Upper lobe of left lung (tissue), 6 donors: ENCODE measurements around the gene CPAMD8. TPM values are rescaled to one million over a fixed set of nuclear protein-coding genes. Genes with fewer than 3 reads are reported as not detected.
"Not testable (repeated sequence)": the region's sequence is repeated elsewhere in the genome, so short reads cannot be mapped to it uniquely, and the experiment has no call there.

Experiments
- ATAC-seq, 2 donors: fragments of 200-7000 bp; cut with Tn5 transposase; one replicate each; pipeline ENCODE4 v1.9.1; 2022; ENCODE audit warnings: mild to moderate bottlenecking in 2 of 2, moderate library complexity in 2 of 2; ENCODE audit not compliant: low FRiP score in 2 of 2
- DNase-seq, 2 donors: peaks; one replicate each; pipeline ENCODE4 v3.0.0-alpha.2; 2019 to 2020
- H3K27ac ChIP-seq, 4 donors: fragments of 200-600 bp; sonication (generic); one replicate each; pipeline ENCODE4 v1.5.1; 2016 to 2019
- H3K27me3 ChIP-seq, 4 donors: fragments of 200-600 bp; sonication (generic); one replicate each; pipeline ENCODE4 v1.5.1; 2017 to 2019
- H3K36me3 ChIP-seq, 4 donors: fragments of 200-600 bp; sonication (generic); one replicate each; pipeline ENCODE4 v1.5.1; 2016 to 2019
- H3K4me1 ChIP-seq, 4 donors: fragments of 200-600 bp; sonication (generic); one replicate each; pipeline ENCODE4 v1.5.1; 2018 to 2019
- H3K4me3 ChIP-seq, 4 donors: fragments of 200-600 bp; sonication (generic); one replicate each; pipeline ENCODE4 v1.5.1; 2017 to 2019; ENCODE audit warnings: mild to moderate bottlenecking in 2 of 4, moderate library complexity in 1 of 4
- H3K9me3 ChIP-seq, 4 donors: fragments of 200-600 bp; sonication (generic); one replicate each; pipeline ENCODE4 v1.5.1; 2018 to 2019
- EP300 ChIP-seq, 4 donors: sonication (generic); formaldehyde crosslinking; IDR thresholded peaks; one replicate each; pipeline ENCODE4 v1.5.1; 2017; ENCODE audit warnings: antibody characterized with exemption in 4 of 4, control low read depth in 2 of 4
- POLR2A ChIP-seq, 4 donors: fragments of 450-650 bp; IDR thresholded peaks; one replicate each; pipeline ENCODE4 v1.5.1; 2016 to 2017; ENCODE audit warnings: antibody characterized with exemption in 4 of 4, mild to moderate bottlenecking in 2 of 4
- POLR2AphosphoS5 ChIP-seq, 2 donors: sonication (generic); formaldehyde crosslinking; IDR thresholded peaks; one replicate each; pipeline ENCODE4 v1.5.1; 2017; ENCODE audit warnings: antibody characterized with exemption in 2 of 2
- WGBS, 2 donors: methylation state at CpG; one replicate each; pipeline ENCODE4 v1.1.5; 2017 to 2018; 5-methylcytosine and 5-hydroxymethylcytosine counted together
- total RNA-seq, 6 donors: library from RNA; depleted of rRNA in 4 of 6; stranded (reverse); fragments of >200 nt in 4 of 6; gene quantifications; one replicate each; pipeline versions ENCODE4 v1.1.0 to v1.2.1, GENCODE V29; 2016 to 2021
- TF ChIP-seq, protein P1 (sequence below), 6 experiments: fragments of 450-650 bp in 4 of 6; fragments of 200-600 bp in 2 of 6; sonication (generic) in 2 of 6; IDR thresholded peaks; one replicate each; pipeline ENCODE4 v1.5.1; 2016 to 2019; ENCODE audit warnings: antibody characterized with exemption in 6 of 6
- donor health status: DM: no; HTN: no; CAD: no; lungs with moderate emphysema.
- donor health status: DM: no; HTN: yes; CAD: no; lungs with severe emphysema.

CPAMD8 gene
- total RNA-seq, 6 donors from 2014 or later, result 35.8 to 262 (median 61.1) TPM

DNA sequence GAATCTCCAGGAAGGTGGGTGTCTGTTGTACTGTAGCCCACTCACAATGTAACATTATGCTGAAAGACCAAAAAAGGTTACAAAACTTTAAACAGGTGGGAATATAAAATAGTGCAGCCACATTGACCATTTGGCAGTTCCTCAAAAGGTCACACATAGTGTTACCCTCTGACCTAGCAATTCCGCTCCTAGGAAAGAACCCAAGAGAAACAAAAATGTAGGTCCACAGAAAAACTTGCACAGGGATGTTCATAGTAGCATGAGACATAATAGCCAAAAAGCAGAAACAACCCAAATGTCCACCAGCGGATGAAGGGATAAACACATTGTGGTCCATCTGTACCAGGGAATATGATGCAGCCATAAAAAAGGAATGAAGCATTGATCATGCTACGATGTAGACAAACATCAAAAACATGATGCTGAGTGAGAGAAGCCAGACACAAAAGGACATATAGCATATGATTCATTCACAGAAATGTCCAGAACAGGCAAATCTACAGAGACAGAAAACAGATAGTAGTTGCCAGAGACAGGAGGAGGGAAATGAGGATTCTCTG is 27.9 kb downstream of the CPAMD8 start:
- H3K27ac ChIP-seq, result no peak overlapping the region
- DNase-seq (no peak), ATAC-seq (no peak)
- H3K36me3 ChIP-seq, result peaks cover 0 to 6% (median 0%) of the 10 kb centered on the region in 4 donors
- no peak for TF ChIP-seq POLR2AphosphoS5 (IDR thresholded peaks at IDR 0.05)
- TF ChIP-seq POLR2A (IDR thresholded peaks at IDR 0.05), result no peak
- TF ChIP-seq, protein P1, sequence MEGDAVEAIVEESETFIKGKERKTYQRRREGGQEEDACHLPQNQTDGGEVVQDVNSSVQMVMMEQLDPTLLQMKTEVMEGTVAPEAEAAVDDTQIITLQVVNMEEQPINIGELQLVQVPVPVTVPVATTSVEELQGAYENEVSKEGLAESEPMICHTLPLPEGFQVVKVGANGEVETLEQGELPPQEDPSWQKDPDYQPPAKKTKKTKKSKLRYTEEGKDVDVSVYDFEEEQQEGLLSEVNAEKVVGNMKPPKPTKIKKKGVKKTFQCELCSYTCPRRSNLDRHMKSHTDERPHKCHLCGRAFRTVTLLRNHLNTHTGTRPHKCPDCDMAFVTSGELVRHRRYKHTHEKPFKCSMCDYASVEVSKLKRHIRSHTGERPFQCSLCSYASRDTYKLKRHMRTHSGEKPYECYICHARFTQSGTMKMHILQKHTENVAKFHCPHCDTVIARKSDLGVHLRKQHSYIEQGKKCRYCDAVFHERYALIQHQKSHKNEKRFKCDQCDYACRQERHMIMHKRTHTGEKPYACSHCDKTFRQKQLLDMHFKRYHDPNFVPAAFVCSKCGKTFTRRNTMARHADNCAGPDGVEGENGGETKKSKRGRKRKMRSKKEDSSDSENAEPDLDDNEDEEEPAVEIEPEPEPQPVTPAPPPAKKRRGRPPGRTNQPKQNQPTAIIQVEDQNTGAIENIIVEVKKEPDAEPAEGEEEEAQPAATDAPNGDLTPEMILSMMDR (IDR thresholded peaks at IDR 0.05), result no peak
- no peak for TF ChIP-seq EP300 (IDR thresholded peaks at IDR 0.05)
- H3K4me3 ChIP-seq, result no peak overlapping the region
- no peaks in the 10 kb centered on the region for H3K4me1 ChIP-seq
- 77 to 96% methylated on average over 3 of the region's 3 CpGs for WGBS, 2 donors
- H3K9me3 ChIP-seq, result peaks cover 0 to 6% (median 0%) of the 10 kb centered on the region in 4 donors
- no peaks in the 10 kb centered on the region for H3K27me3 ChIP-seq

- DNase-seq, result not testable (repeated sequence)
These were observed 29.6 kb downstream of the CPAMD8 start for GRCh38 chr19:16996838-16997490.

DNA sequence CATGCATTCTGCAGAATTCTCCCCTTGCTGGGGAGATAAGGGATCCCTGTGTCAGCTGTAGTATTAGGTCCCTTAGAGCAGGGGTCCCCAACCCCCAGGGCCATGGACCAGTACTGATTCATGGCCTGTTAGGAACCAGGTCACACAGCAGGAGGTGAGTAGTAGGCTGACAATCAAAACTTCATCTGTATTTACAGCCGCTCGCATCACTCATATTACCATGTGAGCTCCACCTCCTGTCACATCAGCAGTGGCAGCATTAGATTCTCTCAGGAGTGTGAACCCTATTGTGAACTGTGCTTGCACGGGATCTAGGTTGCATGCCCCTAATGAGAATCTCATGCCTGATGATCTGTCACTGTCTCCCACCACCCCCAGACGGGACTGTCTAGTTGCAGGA is 37.9 kb downstream of the CPAMD8 start:
- H3K4me1 ChIP-seq, result no peaks in the 10 kb centered on the region
- H3K36me3 ChIP-seq, result peaks cover 0 to 6% (median 0%) of the 10 kb centered on the region in 4 donors
- no peak for TF ChIP-seq POLR2A (IDR thresholded peaks at IDR 0.05)
- no peak for TF ChIP-seq EP300 (IDR thresholded peaks at IDR 0.05)
- TF ChIP-seq, protein P1 (IDR thresholded peaks at IDR 0.05), result no peak
- TF ChIP-seq POLR2AphosphoS5 (IDR thresholded peaks at IDR 0.05), result no peak
- no peaks in the 10 kb centered on the region for H3K9me3 ChIP-seq
- DNase-seq (no peak), ATAC-seq (no peak)
- H3K27ac ChIP-seq, result no peak overlapping the region
- 83 to 90% methylated on average over 4 of the region's 4 CpGs for WGBS, 2 donors
- H3K27me3 ChIP-seq, result no peaks in the 10 kb centered on the region
- no peak overlapping the region for H3K4me3 ChIP-seq

More at GRCh38 chr19:16996838-16997490, 29.6 kb downstream of the CPAMD8 start:
- 85 to 90% methylated on average over 7 to 21 of the region's 23 CpGs for WGBS, 2 donors
- ATAC-seq, H3K9me3 ChIP-seq, H3K27me3 ChIP-seq, H3K4me1 ChIP-seq, H3K4me3 ChIP-seq, H3K27ac ChIP-seq, H3K36me3 ChIP-seq: not testable (repeated sequence)

DNA sequence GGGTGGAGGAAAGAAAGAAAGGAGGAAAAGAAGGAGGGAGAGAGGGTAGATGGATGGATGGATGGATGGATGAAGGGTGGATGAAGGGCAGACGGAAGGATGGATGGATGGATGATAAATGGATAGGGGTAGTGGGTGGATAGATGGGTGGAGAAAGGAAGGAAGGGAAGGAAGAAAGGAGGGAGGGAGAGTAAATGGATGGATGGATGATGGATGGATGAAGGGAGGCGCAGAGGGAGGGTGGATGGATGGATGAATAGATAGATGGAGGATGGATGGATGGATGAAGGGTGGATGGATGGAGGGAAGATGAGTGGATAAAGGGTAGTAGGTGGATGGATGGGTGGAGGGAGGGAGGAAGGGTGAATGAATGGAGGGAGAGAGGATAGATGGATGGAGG is 41.2 kb downstream of the CPAMD8 start:
- no peak overlapping the region for H3K27ac ChIP-seq
- H3K36me3 ChIP-seq, result no peaks in the 10 kb centered on the region
- TF ChIP-seq POLR2AphosphoS5 (IDR thresholded peaks at IDR 0.05), result no peak
- TF ChIP-seq EP300 (IDR thresholded peaks at IDR 0.05), result no peak
- TF ChIP-seq, protein P1 (IDR thresholded peaks at IDR 0.05), result no peak
- TF ChIP-seq POLR2A (IDR thresholded peaks at IDR 0.05), result no peak
- no peaks in the 10 kb centered on the region for H3K9me3 ChIP-seq
- ATAC-seq, result no peak
- no peaks in the 10 kb centered on the region for H3K4me1 ChIP-seq
- 93 to 97% methylated on average over 2 of the region's 2 CpGs for WGBS, 2 donors
- H3K27me3 ChIP-seq, result no peaks in the 10 kb centered on the region
- no peak for DNase-seq
- H3K4me3 ChIP-seq, result no peak overlapping the region

- not testable (repeated sequence) for H3K4me1 ChIP-seq, H3K36me3 ChIP-seq, ATAC-seq, H3K27ac ChIP-seq, DNase-seq, H3K27me3 ChIP-seq, H3K9me3 ChIP-seq, H3K4me3 ChIP-seq
- 87 to 100% methylated on average over 2 of the region's 2 CpGs for WGBS, 2 donors
These were observed 44.0 kb downstream of the CPAMD8 start for GRCh38 chr19:16982586-16982985.
